HG02610 (cell line): ENCODE results near the gene AGBL4.
"Not testable (repeated sequence)": the region's sequence is repeated elsewhere in the genome, so short reads cannot be mapped to it uniquely, and the experiment has no call there.

ENCODE experiments used
- ATAC-seq: cut with Tn5 transposase; IDR thresholded peaks from one replicate; pipeline ENCODE4 v1.9.1; 2021; ENCODE audit warnings: mild to moderate bottlenecking, moderate library complexity; ENCODE audit not compliant: unreplicated experiment

Gene AGBL4

GRCh38 chr1:50023292-50024159 lies at the start of gene AGBL4:
Gene AGBL4 (minus strand): TSS chr1:50023954.
- no peak for ATAC-seq

GRCh38 chr1:50066806-50067205 lies 43.1 kb upstream of the AGBL4 start:
- ATAC-seq: no peak

GRCh38 chr1:50060279-50060678 lies 36.5 kb upstream of the AGBL4 start:
- no peak for ATAC-seq

- no peak for ATAC-seq
Observed at GRCh38 chr1:50048791-50049190, 25.0 kb upstream of the AGBL4 start.

GRCh38 chr1:50047916-50048694 lies 24.4 kb upstream of the AGBL4 start:
- ATAC-seq: no peak

- ATAC-seq: no peak
Observed at GRCh38 chr1:50038237-50038809, 14.6 kb upstream of the AGBL4 start.

- ATAC-seq: no peak
Observed at GRCh38 chr1:50027794-50028193, 4.0 kb upstream of the AGBL4 start.

GRCh38 chr1:49995734-49996133 lies 28.0 kb downstream of the AGBL4 start:
- no peak for ATAC-seq

GRCh38 chr1:49971088-49971487 lies 52.7 kb downstream of the AGBL4 start:
- no peak for ATAC-seq

- no peak for ATAC-seq
Observed at GRCh38 chr1:49951385-49951784, 72.4 kb downstream of the AGBL4 start.

GRCh38 chr1:49915301-49915700 lies 108.5 kb downstream of the AGBL4 start:
- ATAC-seq: not testable (repeated sequence)

- no peak for ATAC-seq
Observed at GRCh38 chr1:49906365-49906764, 117.4 kb downstream of the AGBL4 start.

GRCh38 chr1:49864581-49864980 lies 159.2 kb downstream of the AGBL4 start:
- no peak for ATAC-seq

GRCh38 chr1:49854741-49855140 lies 169.0 kb downstream of the AGBL4 start:
- no peak for ATAC-seq

GRCh38 chr1:49842596-49842995 lies 181.2 kb downstream of the AGBL4 start:
- ATAC-seq: no peak

GRCh38 chr1:49841767-49842166 lies 182.0 kb downstream of the AGBL4 start:
- no peak for ATAC-seq

GRCh38 chr1:49824261-49824660 lies 199.5 kb downstream of the AGBL4 start:
- no peak for ATAC-seq

GRCh38 chr1:49817681-49818080 lies 206.1 kb downstream of the AGBL4 start:
- ATAC-seq: no peak

GRCh38 chr1:49787013-49787412 lies 236.7 kb downstream of the AGBL4 start:
- ATAC-seq: not testable (repeated sequence)

GRCh38 chr1:49765034-49765433 lies 258.7 kb downstream of the AGBL4 start:
- no peak for ATAC-seq

- ATAC-seq: not testable (repeated sequence)
Observed at GRCh38 chr1:49738118-49738517, 285.6 kb downstream of the AGBL4 start.

GRCh38 chr1:49728377-49728776 lies 295.4 kb downstream of the AGBL4 start:
- ATAC-seq: no peak
